Measurements from ENCODE around the gene EXD3. TPM values are rescaled to one million over a fixed set of nuclear protein-coding genes. Genes with fewer than 3 reads are reported as not detected.

Gene EXD3
- total and polyA plus RNA-seq, 7 donors: 8.9 to 29.7 (median 18.0) TPM

DNA sequence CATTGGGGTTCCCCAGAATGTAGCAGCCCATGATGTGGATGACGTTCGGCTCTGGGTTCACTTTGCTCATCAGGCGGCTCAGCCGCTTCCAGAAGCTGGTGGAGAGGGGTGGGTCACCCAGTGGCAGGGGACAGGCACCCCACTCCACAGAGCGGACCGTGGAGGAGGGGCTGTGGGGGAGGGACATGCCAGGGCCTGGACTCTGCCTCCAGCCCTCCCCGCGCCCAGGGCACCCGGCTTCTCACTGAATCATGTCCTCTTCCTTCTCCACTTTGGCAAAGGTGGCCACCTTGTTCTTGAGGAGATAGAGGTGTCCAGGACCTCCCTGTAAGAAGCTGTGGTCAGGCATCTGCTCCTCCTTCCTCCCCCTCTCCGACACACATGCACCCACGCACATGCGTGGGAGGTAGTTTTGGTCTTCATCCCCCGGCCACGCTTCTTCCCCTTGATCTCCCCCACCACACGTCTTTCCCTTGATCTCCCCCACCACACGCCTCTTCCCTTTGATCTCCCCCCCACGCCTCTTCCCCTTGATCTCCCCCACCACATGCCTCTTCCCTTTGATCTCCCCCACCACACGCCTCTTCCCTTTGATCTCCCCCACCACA, 27.1 kb upstream of the EXD3 start:
- peaks cover 0 to 25% (median 22%) of the 10 kb centered on the region in 4 donors for H3K4me1 ChIP-seq
- H3K27ac ChIP-seq: no peak overlapping the region
- WGBS, 2 donors: 78 to 89% methylated on average over 18 of the region's 18 CpGs
- H3K27me3 ChIP-seq: no peaks in the 10 kb centered on the region
- intact Hi-C loops (cut with DNase I): loop anchor here (10.0 kb wide), 1 partner anchor 155 kb away; the partner anchor contains the start of gene ARRDC1
- H3K4me3 ChIP-seq: no peak overlapping the region
- TF ChIP-seq, protein P1, sequence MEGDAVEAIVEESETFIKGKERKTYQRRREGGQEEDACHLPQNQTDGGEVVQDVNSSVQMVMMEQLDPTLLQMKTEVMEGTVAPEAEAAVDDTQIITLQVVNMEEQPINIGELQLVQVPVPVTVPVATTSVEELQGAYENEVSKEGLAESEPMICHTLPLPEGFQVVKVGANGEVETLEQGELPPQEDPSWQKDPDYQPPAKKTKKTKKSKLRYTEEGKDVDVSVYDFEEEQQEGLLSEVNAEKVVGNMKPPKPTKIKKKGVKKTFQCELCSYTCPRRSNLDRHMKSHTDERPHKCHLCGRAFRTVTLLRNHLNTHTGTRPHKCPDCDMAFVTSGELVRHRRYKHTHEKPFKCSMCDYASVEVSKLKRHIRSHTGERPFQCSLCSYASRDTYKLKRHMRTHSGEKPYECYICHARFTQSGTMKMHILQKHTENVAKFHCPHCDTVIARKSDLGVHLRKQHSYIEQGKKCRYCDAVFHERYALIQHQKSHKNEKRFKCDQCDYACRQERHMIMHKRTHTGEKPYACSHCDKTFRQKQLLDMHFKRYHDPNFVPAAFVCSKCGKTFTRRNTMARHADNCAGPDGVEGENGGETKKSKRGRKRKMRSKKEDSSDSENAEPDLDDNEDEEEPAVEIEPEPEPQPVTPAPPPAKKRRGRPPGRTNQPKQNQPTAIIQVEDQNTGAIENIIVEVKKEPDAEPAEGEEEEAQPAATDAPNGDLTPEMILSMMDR (IDR thresholded peaks at IDR 0.05): no peak
- TF ChIP-seq POLR2AphosphoS5 (IDR thresholded peaks at IDR 0.05): no peak
- no peak for TF ChIP-seq EP300 (IDR thresholded peaks at IDR 0.05)
- no peak for TF ChIP-seq POLR2A (IDR thresholded peaks at IDR 0.05)
- DNase-seq: no peak
- peaks cover 0 to 13% (median 9%) of the 10 kb centered on the region in 4 donors for H3K36me3 ChIP-seq
- H3K9me3 ChIP-seq: no peaks in the 10 kb centered on the region

DNA sequence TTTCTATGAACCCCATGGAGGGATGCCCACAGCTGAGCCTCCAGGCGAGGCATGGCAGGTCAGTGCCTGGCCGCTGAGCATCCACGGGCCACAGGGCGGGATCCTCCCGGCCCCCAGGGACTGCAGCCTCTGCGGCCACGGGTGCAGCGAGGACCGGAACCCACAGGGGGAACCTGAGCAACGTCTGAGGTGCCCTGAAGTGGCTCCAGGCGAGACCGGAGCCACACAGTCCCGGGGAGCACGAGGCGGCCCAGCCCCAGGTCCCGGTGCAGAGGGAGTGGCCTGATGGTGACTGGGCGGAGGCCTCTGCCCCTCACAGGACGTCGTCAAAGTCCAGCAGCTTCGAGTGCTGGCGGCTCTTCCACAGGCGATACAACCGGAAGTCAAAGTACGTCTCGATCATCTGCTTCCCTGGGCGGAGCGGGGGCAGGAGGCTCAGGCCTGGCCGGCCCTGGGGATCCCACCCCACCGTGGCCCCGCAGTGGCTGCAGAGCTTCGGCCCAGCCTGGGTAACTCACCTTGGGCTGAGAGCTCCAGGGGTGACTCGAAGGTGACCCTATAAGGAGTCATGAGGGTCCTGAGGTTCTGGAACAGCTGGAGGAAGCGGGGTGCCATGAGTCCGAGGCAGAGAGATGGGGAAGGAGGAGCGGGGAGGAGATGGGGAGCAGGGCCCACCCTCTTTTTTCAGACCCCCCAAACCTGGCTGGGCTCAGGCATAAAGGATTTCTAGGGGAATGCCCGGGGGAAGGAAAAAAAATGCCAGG, 26.3 kb upstream of the EXD3 start:
- Histone ChIP-seq H3K4me3 (no peak overlapping the region), H3K36me3 (peaks cover 0 to 13% (median 9%) of the 10 kb centered on the region in 4 donors), H3K27me3 (peaks cover 0 to 7% (median 2%) of the 10 kb centered on the region in 3 donors), H3K9me3 (no peaks in the 10 kb centered on the region), H3K4me1 (peaks cover 0 to 17% (median 15%) of the 10 kb centered on the region in 4 donors), H3K27ac (no peak overlapping the region)
- intact Hi-C loops (cut with DNase I): no loop called here
- 83 to 88% methylated on average over 36 of the region's 36 CpGs for WGBS, 2 donors
- DNase-seq: no peak
- TF ChIP-seq EP300 (IDR thresholded peaks at IDR 0.05): no peak
- no peak for TF ChIP-seq POLR2A (IDR thresholded peaks at IDR 0.05)
- TF ChIP-seq, protein P1 (IDR thresholded peaks at IDR 0.05): no peak
- no peak for TF ChIP-seq POLR2AphosphoS5 (IDR thresholded peaks at IDR 0.05)

DNA sequence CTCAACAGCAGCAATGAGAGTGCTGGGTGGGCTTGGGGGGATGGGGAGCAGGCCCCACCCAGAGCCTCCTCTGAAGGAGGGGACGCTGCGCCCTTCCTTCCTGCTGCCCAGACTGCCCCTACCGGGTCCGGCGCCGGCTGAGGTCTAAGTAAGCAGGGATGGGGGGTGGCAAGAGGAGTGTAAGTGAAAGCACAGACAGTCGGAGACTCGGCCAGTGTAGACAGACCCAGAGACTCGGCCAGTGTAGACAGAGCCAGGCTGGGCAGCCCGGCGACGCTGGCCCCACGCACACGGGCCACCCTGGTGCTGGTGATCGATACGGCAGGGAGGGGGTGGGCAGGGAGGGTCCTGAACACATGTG, 25.6 kb upstream of the EXD3 start:
- TF ChIP-seq POLR2A (IDR thresholded peaks at IDR 0.05) (no peak), EP300 (IDR thresholded peaks at IDR 0.05) (no peak), POLR2AphosphoS5 (IDR thresholded peaks at IDR 0.05) (no peak)
- TF ChIP-seq, protein P1 (IDR thresholded peaks at IDR 0.05): no peak
- H3K4me3 ChIP-seq: no peak overlapping the region
- intact Hi-C loops (cut with DNase I): no loop called here
- whole genome bisulfite sequencing, 2 donors: 93 to 94% methylated on average over 16 of the region's 16 CpGs
- peaks cover 0 to 14% (median 12%) of the 10 kb centered on the region in 4 donors for H3K4me1 ChIP-seq
- H3K36me3 ChIP-seq: peaks cover 0 to 13% (median 9%) of the 10 kb centered on the region in 4 donors
- H3K27me3 ChIP-seq: peaks cover 0 to 13% (median 7%) of the 10 kb centered on the region in 3 donors
- no peak overlapping the region for H3K27ac ChIP-seq
- no peaks in the 10 kb centered on the region for H3K9me3 ChIP-seq
- DNase-seq: no peak

DNA sequence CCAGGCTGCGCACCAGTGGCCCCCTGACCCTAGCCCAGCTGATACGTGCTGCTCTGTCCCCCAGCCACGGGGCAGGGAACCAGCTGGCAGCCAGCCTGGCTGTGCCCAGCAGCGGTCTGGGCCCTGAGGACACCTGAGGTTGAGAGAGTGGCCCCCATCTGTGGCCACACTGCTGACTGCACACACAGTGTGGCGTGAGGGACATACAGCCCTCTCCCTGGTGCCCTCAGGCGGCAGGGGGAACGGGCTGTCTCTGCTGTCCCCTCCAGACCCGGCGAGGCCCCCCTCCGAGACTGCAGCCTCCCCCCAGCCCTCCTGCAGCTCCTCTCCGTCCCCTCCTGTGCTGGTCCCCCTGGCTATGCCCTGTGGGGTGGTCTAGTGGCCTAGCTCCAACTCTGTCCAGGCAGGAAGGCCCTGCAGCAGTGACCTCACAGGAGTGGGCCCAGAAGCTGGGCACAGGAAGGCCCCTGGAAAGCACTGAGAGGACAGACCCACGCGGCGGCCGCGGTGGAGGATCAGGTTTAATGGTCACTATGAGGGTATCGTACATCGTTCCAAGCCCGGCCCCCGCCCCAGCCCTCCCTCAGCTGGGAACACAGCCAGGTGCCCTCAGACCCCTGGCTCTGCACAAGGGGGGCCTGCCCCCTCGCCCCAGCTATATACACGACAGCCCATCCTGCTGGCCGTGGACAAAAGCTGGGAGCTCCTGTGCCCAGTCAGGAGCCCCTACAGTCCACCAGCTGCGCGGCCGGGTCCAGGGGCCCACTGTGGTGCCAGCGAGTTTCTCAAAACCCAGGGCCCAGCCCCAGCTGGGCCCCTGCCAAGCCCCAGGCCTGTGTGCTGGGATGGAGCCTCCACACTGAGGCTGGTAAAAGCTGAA, 25.0 kb upstream of the EXD3 start:
- Histone ChIP-seq H3K4me3 (no peak overlapping the region), H3K4me1 (peaks cover 0 to 9% (median 7%) of the 10 kb centered on the region in 4 donors), H3K27me3 (peaks cover 0 to 20% (median 7%) of the 10 kb centered on the region in 3 donors), H3K27ac (no peak overlapping the region), H3K9me3 (no peaks in the 10 kb centered on the region), H3K36me3 (peaks cover 0 to 13% (median 9%) of the 10 kb centered on the region in 4 donors)
- no peak for TF ChIP-seq EP300 (IDR thresholded peaks at IDR 0.05)
- 89 to 90% methylated on average over 27 of the region's 27 CpGs for WGBS, 2 donors
- DNase-seq: no peak
- intact Hi-C loops (cut with DNase I): no loop called here

Measured in sigmoid colon (tissue), 7 donors.